K562 (cell line): ENCODE results near the gene TRPM4. TPM values are rescaled to one million over a fixed set of nuclear protein-coding genes. Genes with fewer than 3 reads are reported as not detected.

ENCODE experiments used
- ATAC-seq: fragments of 200-7000 bp; cut with Tn5 transposase; 3 replicates; pipeline ENCODE4 v1.9.1; 2020; ENCODE audit warnings: moderate library complexity
- BruUV-seq: library from RNA; stranded (reverse); fragments of 400-500 nt; replicated peaks from 2 replicates; lab custom pipeline; 2021; lab: Mats Ljungman, UMichigan
- CTCF ChIA-PET: fragments of 300-600 bp; formaldehyde crosslinking; extraction: SDS; loops from one replicate; lab custom pipeline; 2021; ENCODE audit warnings: low intra/inter-chr PET ratio; lab: Yijun Ruan, JAX
- POLR2A ChIA-PET: fragments of 300-600, 350-650 bp; sonication (Branson Sonifier 250); formaldehyde crosslinking; extraction: SDS; loops from one replicate; lab custom pipeline; 2021; ENCODE audit warnings: antibody characterized with exemption, inconsistent platforms; lab: Yijun Ruan, JAX
- DNase-seq, 4 experiments: peaks; one replicate each; pipeline versions ENCODE4 v3.0.0 to v3.0.0-alpha.2; 2011 to 2018; ENCODE audit warnings: low spot score in 3 of 4, mixed read lengths in 3 of 4; ENCODE audit errors: extremely low read depth in 1 of 4
- FAIRE-seq: peaks from 2 replicates; lab custom pipeline; 2011; peaks lifted over from hg19 to GRCh38; lab: Jason Lieb, UNC
- H2AFZ ChIP-seq: 2 replicates; pipeline ENCODE4 v1.6.0; 2011; ENCODE audit warnings: low read depth, low read length, control low read depth, inconsistent platforms
- H3K27ac ChIP-seq: fragments of 200-600 bp; 3 replicates; pipeline ENCODE4 v1.8.0; 2011; ENCODE audit warnings: low read depth, mild to moderate bottlenecking, control low read depth, inconsistent platforms, low read length, moderate library complexity, mixed read lengths; ENCODE audit errors: extremely low read depth
- H3K27me3 ChIP-seq, 2 experiments: fragments of 300-600 bp in 1 of 2; 2 replicates in 1 of 2; 3 replicates in 1 of 2; pipeline versions ENCODE4 v1.6.0 to v1.8.0; 2011; ENCODE audit warnings: inconsistent platforms in 2 of 2, low read length in 2 of 2, mild to moderate bottlenecking in 1 of 2, mixed read lengths in 1 of 2, moderate library complexity in 1 of 2; ENCODE audit not compliant: control insufficient read depth in 2 of 2, insufficient read depth in 2 of 2
- H3K36me3 ChIP-seq: fragments of 300-600 bp; 3 replicates; pipeline ENCODE4 v1.8.0; 2011; ENCODE audit warnings: mild to moderate bottlenecking, low read length, inconsistent platforms; ENCODE audit not compliant: control insufficient read depth, insufficient read depth
- H3K4me1 ChIP-seq, 2 experiments: fragments of 200-600 bp in 1 of 2; replicated peaks in 1 of 2; 2 replicates in 1 of 2; 3 replicates in 1 of 2; pipeline versions ENCODE4 v1.5.1 to v1.8.0; 2011; ENCODE audit warnings: inconsistent platforms in 2 of 2, low read length in 2 of 2, mild to moderate bottlenecking in 1 of 2, mixed read lengths in 1 of 2, moderate library complexity in 1 of 2; ENCODE audit not compliant: control insufficient read depth in 2 of 2, insufficient read depth in 2 of 2
- H3K4me2 ChIP-seq: 2 replicates; pipeline ENCODE4 v1.6.1; 2011; ENCODE audit warnings: low read length, control low read depth, inconsistent platforms, mixed read lengths; ENCODE audit not compliant: insufficient read depth
- H3K4me3 ChIP-seq: fragments of 200-600 bp; sonication (generic), shearing (Covaris generic); 2 replicates; pipeline ENCODE4 v1.5.1; 2016; ENCODE audit warnings: control low read depth, inconsistent platforms
- H3K79me2 ChIP-seq: fragments of 200-600 bp; 3 replicates; pipeline ENCODE4 v1.8.0; 2011; ENCODE audit warnings: low read length, inconsistent platforms; ENCODE audit not compliant: control insufficient read depth, insufficient read depth
- H3K9ac ChIP-seq, 2 experiments: 2 replicates each; pipeline versions ENCODE4 v1.6.0 to v1.6.1; 2011; ENCODE audit warnings: low read depth in 2 of 2, low read length in 2 of 2, control low read depth in 1 of 2, inconsistent platforms in 1 of 2, mild to moderate bottlenecking in 1 of 2, mixed read lengths in 1 of 2; ENCODE audit not compliant: insufficient read depth in 1 of 2
- H3K9me1 ChIP-seq: one replicate; pipeline ENCODE4 v1.6.0; 2011; ENCODE audit warnings: inconsistent platforms, mild to moderate bottlenecking, low read length, moderate library complexity; ENCODE audit not compliant: control insufficient read depth, insufficient read depth
- H3K9me3 ChIP-seq: replicated peaks from 2 replicates; pipeline ENCODE4 v1.5.1; 2011; ENCODE audit warnings: low read depth, low read length, inconsistent platforms; ENCODE audit not compliant: control insufficient read depth, insufficient read depth
- H4K20me1 ChIP-seq: replicated peaks from 2 replicates; pipeline ENCODE4 v1.6.1; 2011; ENCODE audit warnings: low read length, inconsistent platforms, mixed read lengths; ENCODE audit not compliant: control insufficient read depth, insufficient read depth
- ARNT ChIP-seq, 2 experiments: fragments of 450-650 bp; IDR thresholded peaks; 2 replicates each; pipeline ENCODE4 v1.6.1; 2016; ENCODE audit warnings: mild to moderate bottlenecking in 1 of 2
- GABPA ChIP-seq: fragments of 200-800 bp; sonication (Bioruptor generic); conservative IDR thresholded peaks from 2 replicates; pipeline ENCODE4 v1.6.1; 2016; ENCODE audit warnings: low read depth, missing genetic modification characterization, missing compliant biosample characterization
- MAX ChIP-seq: sonication (generic); formaldehyde crosslinking; IDR thresholded peaks from 2 replicates; pipeline ENCODE4 v1.9.0; 2022; ENCODE audit warnings: mild to moderate bottlenecking, missing genetic modification reagents
- POLR2G ChIP-seq: fragments of 200-400 bp; formaldehyde crosslinking; IDR thresholded peaks from 2 replicates; pipeline ENCODE4 v1.6.1; 2017; ENCODE audit warnings: low read depth, mild to moderate bottlenecking, antibody characterized with exemption, low read length, moderate library complexity
- ZBTB11 ChIP-seq, 3 experiments: fragments of 200-800 bp in 1 of 3; fragments of 250-450 bp in 1 of 3; fragments of 450-650 bp in 1 of 3; sonication (Bioruptor Pico) in 1 of 3; sonication (Bioruptor generic) in 1 of 3; formaldehyde crosslinking in 1 of 3; IDR thresholded peaks; 2 replicates each; pipeline versions ENCODE4 v1.6.1 to v1.8.0; 2016 to 2022; ENCODE audit warnings: mild to moderate bottlenecking in 2 of 3, missing genetic modification characterization in 2 of 3, missing compliant biosample characterization in 1 of 3, moderate library complexity in 1 of 3
- ZBTB12 ChIP-seq: fragments of 250-450 bp; sonication (Bioruptor Pico); IDR thresholded peaks from 2 replicates; pipeline ENCODE4 v1.4.0; 2020
- ZKSCAN3 ChIP-seq: fragments of 250-450 bp; sonication (Bioruptor Pico); IDR thresholded peaks from 2 replicates; pipeline ENCODE4 v1.4.0; 2020
- ZNF12 ChIP-seq: sonication (generic); formaldehyde crosslinking; IDR thresholded peaks from 2 replicates; pipeline ENCODE4 v1.4.0; 2020; ENCODE audit warnings: mild to moderate bottlenecking, missing genetic modification reagents
- ZZZ3 ChIP-seq: fragments of 450-650 bp; IDR thresholded peaks from 2 replicates; pipeline ENCODE4 v1.6.1; 2016; ENCODE audit warnings: antibody characterized with exemption, mild to moderate bottlenecking, moderate library complexity
- WGBS: fragments of 100-300 bp; shearing (Covaris generic); methylation state at CpG from one replicate; pipeline ENCODE4 v1.1.6; 2016; ENCODE audit warnings: low coverage, mixed read lengths; ENCODE audit not compliant: insufficient coverage; ENCODE audit errors: missing lambda C conversion rate; 5-methylcytosine and 5-hydroxymethylcytosine counted together
- in situ Hi-C: fragments of 300-500 bp; cut with MboI; formaldehyde crosslinking; loops from 4 replicates; pipeline ENCODE4 v1.15.0; 2018; ENCODE audit warnings: inconsistent platforms, mixed read lengths
- intact Hi-C: fragments of 100-400 bp; cut with micrococcal nuclease; formaldehyde crosslinking; loops from 2 replicates; pipeline ENCODE4 v1.14.2; 2022
- polyA plus RNA-seq, 8 experiments: library from polyadenylated mRNA; depleted of rRNA in 4 of 8; stranded (reverse) in 5 of 8; unstranded in 3 of 8; fragments of >200 nt; fragmentation: Nextera tagmentation in 2 of 8; fragmentation: Illumina TruSeq in 1 of 8; extraction: Ambion mirVana in 2 of 8; extraction: Trizol in 1 of 8; gene quantifications; 2 replicates each; pipeline versions ENCODE4 v1.2.1 to v1.2.3, GENCODE V29; 2011 to 2014; ENCODE audit warnings: inconsistent platforms in 1 of 8, missing spikeins in 1 of 8
- total RNA-seq, 7 experiments: library from RNA; depleted of rRNA in 6 of 7; stranded (reverse); fragments of >200 nt in 6 of 7; fragmentation: Illumina TruSeq in 2 of 7; extraction: Trizol in 2 of 7; gene quantifications; 2 replicates each; pipeline versions ENCODE4 v1.2.1 to v1.2.3, GENCODE V29; 2011 to 2021; ENCODE audit warnings: low replicate concordance in 1 of 7

Gene TRPM4
- total and polyA plus RNA-seq, 9 of the 15 experiments (the other 6 are each of a cell fraction or from before 2014, with no cell fraction given), result 6.5 to 45.4 (median 15.2) TPM

GRCh38 chr19:49136771-49137171, 20.8 kb upstream of the TRPM4 start:
- BruUV-seq, result no TSS peak
- H3K79me2 ChIP-seq, result no peaks in the 10 kb centered on the region; the same call in 2 of the 3 replicates
- no peak overlapping the region for H3K27ac ChIP-seq
- POLR2A ChIA-PET, result no interaction called here
- WGBS, result 87% methylated on average over 8 of the region's 10 CpGs
- in situ Hi-C loops (no loop called here), intact Hi-C loops (no loop called here)
- no peak overlapping the region for H3K4me2 ChIP-seq
- CTCF ChIA-PET, result no interaction called here
- no peaks in the 10 kb centered on the region for H3K9me3 ChIP-seq
- peaks cover 46% of the 10 kb centered on the region; the same call in 2 of the 3 replicates for H3K36me3 ChIP-seq
- peak overlapping the region in 1 of 2 experiments; percentile 54; a peak in 1 of 4 replicates for H3K9ac ChIP-seq
- ATAC-seq, result no peak
- no peak for DNase-seq
- no peaks in the 10 kb centered on the region for H3K27me3 ChIP-seq
- no peaks in the 10 kb centered on the region for H3K9me1 ChIP-seq
- no peak for FAIRE-seq
- no peaks in the 10 kb centered on the region for H4K20me1 ChIP-seq
- no peak overlapping the region for H2AFZ ChIP-seq
- H3K4me3 ChIP-seq, result no peak overlapping the region
- TF ChIP-seq GABPA (tag), result no peak
- TF ChIP-seq MAX (CRISPR knock-in tag), result 0 out of 2 replicates have a peak, but pooled peaks have one; percentile 20
- TF ChIP-seq POLR2G, result 0 out of 2 replicates have a peak, but pooled peaks have one; percentile 25
- peaks cover 9 to 51% of the 10 kb centered on the region in 2 experiments; a peak in 3 of 5 replicates for H3K4me1 ChIP-seq

- WGBS, result 96% methylated on average over 7 of the region's 7 CpGs
- no peak for FAIRE-seq
- Histone ChIP-seq H3K4me1 (peaks cover 11 to 37% of the 10 kb centered on the region in 2 experiments; a peak in 4 of 5 replicates), H3K36me3 (peaks cover 9% of the 10 kb centered on the region; the same call in 1 of the 3 replicates), H3K27me3 (no peaks in the 10 kb centered on the region), H4K20me1 (no peaks in the 10 kb centered on the region), H3K79me2 (no peaks in the 10 kb centered on the region), H3K4me2 (no peak overlapping the region), H3K9me1 (no peaks in the 10 kb centered on the region), H3K4me3 (no peak overlapping the region), H3K9me3 (no peaks in the 10 kb centered on the region), H2AFZ (no peak overlapping the region), H3K9ac (no peak overlapping the region; a peak in 1 of 4 replicates)
- intact Hi-C loops, result no loop called here
- no peak for ATAC-seq
- ChIA-PET CTCF (no interaction called here), POLR2A (interaction anchor here (0.5 to 1.3 kb wide), 3 partner anchors 11 to 68 kb away, joined by 3 read pairs; no protein-coding TSS in a partner anchor)
- DNase-seq, result no peak
- in situ Hi-C loops, result no loop called here
- BruUV-seq, result no TSS peak
- TF ChIP-seq ZZZ3 (no peak), ARNT (IDR thresholded peaks at IDR 0.05) (no peak), ZBTB11 (CRISPR knock-in tag; IDR thresholded peaks at IDR 0.05) (no peak), ZNF12 (CRISPR knock-in tag) (no peak), ZBTB12 (no peak), ZKSCAN3 (CRISPR knock-in tag) (no peak)
- TF ChIP-seq, all 486 proteins: peak for 0
- H3K27ac ChIP-seq, result no peak overlapping the region
Measured at GRCh38 chr19:49140951-49141350, 16.6 kb upstream of the TRPM4 start.
